Breast epithelium (tissue), 3 donors: ENCODE results near the gene TMEM187.

ENCODE experiments used
- CTCF ChIP-seq, 3 donors: fragments of 450-650 bp; IDR thresholded peaks; one replicate each; pipeline ENCODE4 v1.5.1; 2016 to 2017; ENCODE audit warnings: antibody characterized with exemption in 3 of 3, mild to moderate bottlenecking in 3 of 3, moderate library complexity in 3 of 3
- POLR2A ChIP-seq: fragments of 450-650 bp; IDR thresholded peaks from one replicate; pipeline ENCODE4 v1.6.1; 2016; ENCODE audit warnings: antibody characterized with exemption, mild to moderate bottlenecking, moderate library complexity
- POLR2AphosphoS5 ChIP-seq, 3 donors: sonication (generic); formaldehyde crosslinking; IDR thresholded peaks; one replicate each; pipeline ENCODE4 v1.6.1; 2017; ENCODE audit warnings: antibody characterized with exemption in 3 of 3

GRCh38 chrX:153928846-153929245 lies 43.7 kb upstream of the TMEM187 start:
- TF ChIP-seq CTCF (IDR thresholded peaks at IDR 0.05), result no peak
- no peak for TF ChIP-seq POLR2AphosphoS5 (IDR thresholded peaks at IDR 0.05)
- TF ChIP-seq POLR2A, result no peak
